Measurements from ENCODE around the gene WIPF1. TPM values are rescaled to one million over a fixed set of nuclear protein-coding genes. Genes with fewer than 3 reads are reported as not detected.

WIPF1 gene
- total RNA-seq (2014; rRNA removed; shearing (Covaris generic)), result 5.4 and 15.1 TPM in 2 replicates

DNA sequence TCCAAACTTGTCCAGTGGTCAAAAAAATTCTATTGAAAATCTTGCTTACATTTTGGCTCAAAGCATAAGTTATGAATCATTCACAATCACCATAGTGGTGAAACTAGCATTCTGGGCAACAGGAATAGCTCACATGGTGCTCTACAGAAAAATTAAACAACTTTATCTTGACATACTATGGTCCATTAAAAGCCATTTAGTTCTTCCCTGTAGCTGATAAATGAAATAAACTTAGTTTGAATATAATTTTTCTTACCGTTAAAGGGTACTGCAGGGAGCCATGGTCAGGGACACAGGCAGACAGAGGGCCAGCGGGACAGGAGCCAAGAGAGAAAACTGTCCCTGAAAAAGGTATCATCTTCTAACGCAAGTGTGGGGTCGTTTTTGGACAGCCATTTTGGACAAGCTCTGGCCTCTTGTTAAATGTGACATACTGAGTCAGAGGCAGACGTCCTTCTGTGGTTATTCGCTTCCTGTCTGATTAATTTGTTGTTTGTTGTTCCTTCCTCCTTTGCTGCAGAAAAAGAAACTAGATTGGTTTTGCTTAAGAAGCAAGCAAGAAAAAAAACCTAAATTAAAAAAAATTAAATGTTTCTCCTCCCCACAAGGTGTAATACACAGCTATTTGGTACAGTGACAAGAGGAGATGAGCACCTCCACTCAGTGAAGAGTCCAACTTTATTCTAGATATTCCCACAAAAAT, at the start of gene WIPF1:
Gene WIPF1 (minus strand): TSS at position 460 of the 703 bp plus-strand sequence. CDS start 12,231 bp downstream, outside the sequence.
- peak; percentile 66 for DNase-seq (ENCODE audit: low read depth)

DNA sequence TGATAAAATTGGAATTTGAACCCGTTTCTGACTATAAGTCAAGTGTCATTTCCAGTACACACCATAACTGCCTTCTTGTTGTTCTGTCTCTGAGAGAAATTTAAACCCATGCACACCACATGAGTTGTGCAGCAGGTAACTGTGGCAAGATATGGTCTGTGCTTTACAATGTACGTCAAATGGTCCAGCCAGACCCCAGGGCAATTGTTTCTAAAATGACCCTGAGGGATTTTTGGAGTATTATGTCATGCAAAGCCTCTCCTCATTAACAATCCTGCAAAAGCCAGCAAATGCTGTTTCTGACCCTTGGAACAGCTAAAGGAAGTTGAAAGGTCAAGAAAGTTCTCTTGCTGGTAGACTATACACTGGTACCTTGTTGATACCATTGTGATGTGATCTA, 47.7 kb upstream of the WIPF1 start:
- DNase-seq (ENCODE audit: low read depth), result no peak

GRCh38 chr2:174644406-174644805, 46.8 kb upstream of the WIPF1 start:
- DNase-seq (ENCODE audit: low read depth), result no peak

- DNase-seq (ENCODE audit: low read depth), result no peak
Observed at GRCh38 chr2:174643356-174643755, 45.8 kb upstream of the WIPF1 start.

DNA sequence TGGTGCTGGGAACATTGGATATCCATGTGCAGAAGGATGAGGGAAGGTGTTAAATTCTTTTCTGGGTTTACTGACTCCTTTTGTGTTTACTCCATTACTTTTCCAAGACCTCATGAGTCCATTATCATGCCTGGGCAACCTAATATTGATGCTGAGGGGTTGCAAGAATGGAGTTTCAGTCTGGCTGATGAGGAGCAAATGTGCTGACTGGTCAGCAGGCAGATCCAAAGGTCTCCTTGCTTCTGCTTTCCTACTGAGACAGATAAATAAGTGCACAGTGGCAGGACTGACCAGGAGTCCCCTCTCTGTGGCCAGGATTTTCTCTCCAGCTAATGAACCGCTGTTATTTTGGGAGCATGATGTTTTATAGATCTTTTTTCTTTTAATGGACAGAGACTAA, 43.6 kb upstream of the WIPF1 start:
- DNase-seq (ENCODE audit: low read depth), result no peak

DNA sequence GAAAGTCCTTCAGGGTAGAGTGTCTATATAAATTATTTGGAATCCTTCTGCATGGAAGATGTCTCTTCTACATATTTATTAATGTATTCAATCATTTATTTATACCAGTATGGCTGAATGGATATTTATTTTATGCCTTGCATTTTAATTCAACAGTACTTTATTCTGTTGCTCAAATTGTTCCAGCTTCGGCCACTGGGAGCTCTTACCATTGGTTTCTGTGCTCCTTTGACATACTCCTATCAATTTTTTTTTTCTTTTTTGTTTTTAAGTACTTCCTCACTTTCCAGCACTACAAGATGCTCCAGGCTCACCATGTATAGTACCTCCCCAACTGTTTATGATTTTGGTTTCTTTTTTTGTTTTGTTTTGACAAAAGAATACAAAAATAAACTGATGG, 39.4 kb upstream of the WIPF1 start:
- DNase-seq (ENCODE audit: low read depth), result no peak

- DNase-seq (ENCODE audit: low read depth), result no peak
Observed at GRCh38 chr2:174635776-174636404, 38.3 kb upstream of the WIPF1 start.

GRCh38 chr2:174635015-174635593, 37.5 kb upstream of the WIPF1 start:
- DNase-seq (ENCODE audit: low read depth), result no peak

DNA sequence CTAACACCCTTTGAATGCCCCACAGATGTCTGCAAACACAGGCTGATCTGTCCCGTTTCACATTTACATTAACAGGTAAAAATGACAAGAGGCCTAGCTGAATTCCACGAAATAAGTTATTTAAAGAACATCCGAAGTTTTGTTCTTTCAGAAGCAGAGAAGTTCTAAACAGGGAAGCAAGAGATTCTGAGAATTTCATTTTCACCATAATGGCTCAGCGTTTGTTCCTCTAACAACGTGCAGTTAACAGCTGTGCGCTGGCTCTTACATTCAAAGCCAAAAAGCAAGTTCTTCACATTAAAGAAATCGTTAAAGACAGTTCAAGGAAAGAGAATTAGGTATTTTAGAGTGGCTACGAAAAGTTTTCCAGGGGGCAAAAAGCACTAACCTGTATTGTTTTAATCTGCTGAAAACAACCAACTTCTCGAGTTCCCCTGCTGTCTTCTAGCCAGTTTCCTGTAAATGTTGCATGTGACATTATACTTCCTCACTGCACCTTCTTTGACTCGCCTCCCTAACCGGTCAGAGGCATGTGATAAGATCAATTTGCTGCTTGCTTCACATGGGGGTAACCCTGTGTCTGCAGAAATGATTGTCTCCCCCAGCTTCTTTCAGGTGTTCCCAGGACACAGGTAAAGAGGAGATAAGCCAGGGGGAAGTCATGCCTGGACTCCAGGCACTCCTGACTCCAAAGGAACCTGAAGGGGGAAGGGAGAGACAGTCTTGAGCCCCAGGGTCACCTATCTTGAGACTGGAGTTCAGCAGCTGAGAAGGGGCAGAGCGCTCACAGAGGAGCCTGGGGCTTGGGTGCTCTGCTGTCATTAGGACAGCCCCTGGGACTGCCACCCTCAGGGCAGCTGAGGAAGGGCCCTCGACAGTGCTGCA, 36.8 kb upstream of the WIPF1 start:
- no peak for DNase-seq (ENCODE audit: low read depth)

DNA sequence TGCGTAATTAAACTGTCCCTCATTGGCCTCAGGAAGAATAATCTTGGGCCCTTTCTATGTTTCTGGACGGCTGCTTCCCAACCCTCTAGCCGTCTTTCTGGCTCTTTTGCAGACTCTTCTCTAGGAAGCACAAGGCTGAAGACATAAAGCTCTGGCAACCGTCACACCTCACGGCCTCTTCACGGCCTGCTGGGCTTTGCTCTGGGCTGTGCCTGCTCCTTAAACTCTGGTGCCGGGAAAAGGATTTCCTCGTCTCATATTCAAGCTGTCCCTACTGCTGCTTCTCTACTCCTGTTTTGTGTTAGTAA, 36.0 kb upstream of the WIPF1 start:
- no peak for DNase-seq (ENCODE audit: low read depth)

DNA sequence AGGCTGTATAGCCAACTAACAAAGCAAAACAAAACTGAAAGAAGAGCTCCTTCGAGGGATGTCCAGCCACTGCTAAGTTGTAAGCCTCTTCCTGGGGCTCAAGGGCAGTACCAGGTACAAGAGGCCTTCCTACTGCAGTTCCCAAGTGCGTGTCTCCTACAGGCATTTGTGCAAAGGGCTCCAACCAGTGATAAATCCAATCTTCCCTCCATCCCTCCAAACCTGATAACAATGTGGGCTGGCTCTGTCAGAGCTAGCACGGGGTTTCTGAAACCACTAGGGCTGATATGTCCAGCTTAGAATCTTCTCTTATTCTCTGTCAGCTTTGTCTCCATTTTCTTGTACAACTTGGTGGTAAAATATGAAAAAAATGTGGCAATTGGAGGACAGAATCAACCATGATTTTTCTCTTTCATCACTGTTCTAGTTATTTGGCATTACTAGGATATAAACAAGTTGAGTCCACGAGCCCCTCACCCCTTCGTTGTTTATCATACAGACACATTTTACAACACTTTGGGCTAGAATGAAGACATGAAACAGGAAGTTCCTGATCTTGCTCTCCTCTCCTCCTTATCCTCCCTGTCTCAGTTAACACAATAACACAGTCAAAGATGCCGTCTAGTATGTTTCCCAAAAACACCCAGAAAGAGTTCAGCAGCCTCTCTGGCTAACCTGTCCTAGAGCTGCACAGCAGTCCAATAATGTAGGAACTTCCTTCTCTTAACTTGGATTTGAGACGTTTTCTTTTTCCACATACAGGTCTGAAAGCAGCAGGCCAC, 35.4 kb upstream of the WIPF1 start:
- no peak for DNase-seq (ENCODE audit: low read depth)

DNA sequence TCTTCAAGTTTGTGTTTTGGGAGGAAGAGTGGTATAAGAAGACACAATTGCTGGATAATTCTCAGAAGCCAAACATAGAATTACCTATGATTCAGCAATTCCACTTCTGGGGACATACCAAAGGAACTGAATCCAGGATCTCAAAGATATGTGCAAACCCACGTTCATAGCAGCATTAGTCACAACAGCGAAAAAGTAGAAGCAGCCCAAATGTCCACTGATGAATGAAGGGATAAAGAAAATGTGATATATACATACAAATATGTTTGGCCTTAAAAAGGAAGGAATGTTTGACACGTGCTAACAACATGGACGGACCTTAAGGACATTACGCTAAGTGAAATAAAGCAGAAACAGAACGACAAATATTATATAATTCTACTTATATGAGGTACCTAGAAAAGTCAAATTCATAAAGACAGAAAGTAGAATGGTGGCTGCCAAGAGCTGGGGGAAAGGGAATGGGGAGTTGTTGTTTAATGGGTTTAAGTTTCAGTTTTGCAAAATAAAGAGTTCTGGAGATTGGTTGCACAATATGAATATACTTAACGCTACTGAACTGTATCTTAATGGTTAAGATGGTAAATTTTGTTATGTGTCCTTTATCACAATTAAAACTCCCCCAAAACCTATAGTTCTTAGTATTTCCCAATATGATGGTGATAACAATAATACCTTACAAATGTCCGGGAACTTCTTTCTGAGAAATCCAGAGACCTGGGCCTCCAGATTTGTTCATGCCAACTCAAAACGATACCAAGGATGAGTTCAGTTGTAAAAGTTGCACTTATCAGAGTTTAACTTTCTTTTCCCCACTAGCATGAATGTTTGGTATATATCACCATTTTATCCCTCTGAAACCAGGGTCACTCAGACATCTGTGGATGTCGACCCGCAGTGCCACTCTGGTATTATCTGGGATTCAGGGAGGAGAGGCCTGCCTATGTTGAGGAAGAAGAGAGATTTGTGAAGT, 33.7 kb upstream of the WIPF1 start:
- DNase-seq (ENCODE audit: low read depth), result no peak

DNA sequence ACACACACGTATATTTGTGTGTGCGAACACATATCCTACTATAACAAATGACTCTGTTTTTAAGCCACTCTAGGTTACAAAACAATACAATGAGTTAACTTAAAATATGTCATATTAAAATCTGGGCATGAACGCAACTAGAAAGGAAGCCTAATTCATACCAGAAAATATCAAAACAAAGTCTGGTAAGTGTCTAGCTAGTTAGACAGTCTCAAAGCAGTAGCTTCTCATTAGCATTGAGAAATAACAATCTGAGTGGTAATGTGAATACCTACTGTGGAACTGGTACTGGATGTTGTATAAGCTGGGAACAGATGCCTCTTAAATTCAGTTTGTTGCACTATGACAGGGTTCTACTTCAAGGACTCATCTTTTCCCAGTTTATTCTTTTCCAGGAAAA, 32.5 kb upstream of the WIPF1 start:
- DNase-seq (ENCODE audit: low read depth), result no peak

DNA sequence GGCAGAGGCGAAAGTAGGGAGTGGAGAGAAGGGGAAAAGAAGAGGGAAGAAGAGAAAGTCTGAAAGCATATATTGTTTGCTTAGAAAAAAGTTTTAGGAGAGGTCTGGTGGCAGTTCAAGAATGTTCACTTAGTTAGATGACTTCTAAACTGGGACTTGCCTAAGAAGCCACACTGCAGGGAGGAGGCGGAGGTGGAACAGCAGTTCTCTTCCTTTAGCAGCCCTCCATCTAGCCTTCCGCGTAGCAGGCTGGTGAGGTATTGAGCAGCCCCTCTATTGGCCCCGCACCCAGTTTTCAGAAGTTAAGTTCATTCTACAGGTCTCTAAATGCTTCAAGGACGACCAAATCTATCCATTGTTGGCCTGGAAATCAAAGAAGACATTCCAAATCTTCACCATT, 31.9 kb upstream of the WIPF1 start:
- DNase-seq (ENCODE audit: low read depth), result no peak

GRCh38 chr2:174628528-174629169, 31.0 kb upstream of the WIPF1 start:
- no peak for DNase-seq (ENCODE audit: low read depth)

DNA sequence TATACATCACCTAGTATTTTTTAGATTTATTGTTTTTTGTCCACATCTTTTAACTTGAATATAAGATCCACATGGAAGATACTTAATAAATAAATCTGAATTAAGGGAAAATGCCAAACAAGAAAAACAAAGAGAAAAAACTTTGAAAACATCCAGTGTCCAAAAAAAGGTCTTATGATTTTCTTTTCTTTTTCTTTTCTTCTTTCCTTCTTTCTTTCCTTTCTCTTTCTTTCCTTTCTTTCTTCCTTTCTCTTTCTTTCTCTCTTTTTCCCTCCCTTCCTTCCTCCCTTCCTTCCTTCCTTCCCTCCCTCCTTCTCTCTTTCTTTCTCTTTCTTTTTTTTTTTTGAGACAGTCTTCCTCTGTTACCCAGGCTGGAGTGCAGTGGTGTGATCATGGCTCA, 29.6 kb upstream of the WIPF1 start:
- no peak for DNase-seq (ENCODE audit: low read depth)

DNA sequence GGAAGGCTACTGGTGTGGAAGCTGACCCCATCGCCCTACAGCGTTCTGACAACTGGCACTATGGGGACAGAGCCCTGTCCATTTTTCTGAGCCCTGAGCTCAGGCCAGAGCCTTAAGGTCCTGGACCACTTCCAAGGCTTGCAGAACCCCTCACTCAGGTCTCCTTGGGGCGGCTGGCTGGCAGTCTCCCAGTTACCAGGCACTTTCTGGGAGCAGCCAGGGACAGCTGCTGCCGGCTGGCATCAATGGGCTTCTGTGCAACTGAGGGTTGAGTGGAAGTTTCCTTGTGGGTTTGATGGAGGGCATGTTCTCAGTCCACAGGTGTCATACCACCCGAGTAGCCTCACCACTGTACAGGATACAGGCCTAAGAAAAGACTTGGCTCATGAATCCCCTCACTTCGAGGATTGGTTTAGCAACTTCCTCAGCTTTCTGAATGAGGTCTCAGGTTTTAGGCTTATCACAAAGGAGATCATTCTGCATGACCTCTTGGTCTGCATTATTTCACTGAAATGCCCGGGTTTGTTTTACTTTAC, 27.4 kb upstream of the WIPF1 start:
- no peak for DNase-seq (ENCODE audit: low read depth)

DNA sequence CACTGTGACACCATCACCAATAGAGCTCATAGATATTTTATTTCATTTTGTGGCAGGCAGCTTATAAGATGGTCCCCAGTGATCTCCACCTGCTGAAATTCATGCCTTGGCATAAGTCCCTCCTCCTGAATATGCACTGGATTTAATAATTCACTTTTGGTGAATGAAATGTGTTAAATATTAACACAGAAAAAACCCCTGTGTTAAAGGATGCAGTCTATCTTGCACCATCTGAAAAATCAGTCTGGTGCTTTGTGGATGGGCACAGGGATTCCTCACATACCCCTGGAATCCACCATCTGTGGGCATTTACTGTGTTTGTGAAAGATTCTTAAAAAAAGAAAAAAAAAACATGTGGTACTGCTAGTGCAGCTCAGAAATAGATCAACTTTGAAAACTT, 26.1 kb upstream of the WIPF1 start:
- no peak for DNase-seq (ENCODE audit: low read depth)

DNA sequence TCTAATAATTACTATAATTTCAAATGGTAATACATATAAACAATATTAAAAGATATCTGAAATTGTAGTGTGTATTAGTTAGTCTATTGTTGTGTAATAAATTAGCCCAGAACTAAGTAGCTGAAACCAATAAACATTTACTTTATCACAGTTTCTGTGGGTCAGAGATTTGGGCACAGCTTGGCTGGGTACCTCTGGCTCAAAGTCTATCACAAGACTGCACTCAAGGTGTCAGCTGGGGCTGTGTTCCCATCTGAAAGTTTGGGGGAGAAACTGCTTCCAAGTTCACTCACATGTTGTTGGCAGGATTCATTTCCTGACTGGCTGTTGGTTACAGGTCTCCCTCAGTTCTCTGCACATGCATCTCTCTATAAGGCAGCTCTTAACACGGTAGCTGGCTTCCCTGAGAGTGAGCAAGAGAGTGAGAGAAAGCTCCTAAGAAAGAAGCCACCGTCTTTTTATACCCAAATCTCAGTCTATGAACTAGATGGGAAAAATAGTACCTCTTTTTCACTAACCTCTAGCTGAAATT, 25.6 kb upstream of the WIPF1 start:
- no peak for DNase-seq (ENCODE audit: low read depth)
